Neutrophil (primary cell): ENCODE results near the gene TEFM.
"Not testable (repeated sequence)": the region's sequence is repeated elsewhere in the genome, so short reads cannot be mapped to it uniquely, and the experiment has no call there.

ENCODE experiments used
- H3K27ac ChIP-seq: fragments of 200-600 bp; sonication (generic); 2 replicates; pipeline ENCODE4 v1.5.1; 2016; ENCODE audit warnings: mild to moderate bottlenecking, moderate library complexity
- H3K27me3 ChIP-seq: fragments of 200-600 bp; sonication (generic); 2 replicates; pipeline ENCODE4 v1.6.0; 2016; ENCODE audit warnings: mild to moderate bottlenecking
- H3K36me3 ChIP-seq: fragments of 200-600 bp; sonication (generic); 2 replicates; pipeline ENCODE4 v1.5.1; 2017
- H3K4me1 ChIP-seq, 2 experiments: fragments of 200-600 bp in 1 of 2; sonication (generic) in 1 of 2; 1 replicate in 1 of 2; 2 replicates in 1 of 2; pipeline versions ENCODE4 v1.5.1 to v1.6.1; 2013 to 2016; ENCODE audit warnings: low read depth in 1 of 2, low read length in 1 of 2, mild to moderate bottlenecking in 1 of 2, moderate library complexity in 1 of 2; ENCODE audit not compliant: control insufficient read depth in 1 of 2, insufficient read depth in 1 of 2
- H3K4me3 ChIP-seq, 2 experiments: fragments of 200-600 bp in 1 of 2; sonication (generic) in 1 of 2; 1 replicate in 1 of 2; 2 replicates in 1 of 2; pipeline ENCODE4 v1.5.1; 2013 to 2016; ENCODE audit warnings: low read depth in 1 of 2, low read length in 1 of 2, mild to moderate bottlenecking in 1 of 2, moderate library complexity in 1 of 2
- H3K9me3 ChIP-seq: fragments of 200-600 bp; sonication (generic); 2 replicates; pipeline ENCODE4 v1.5.1; 2016
- TF ChIP-seq, protein P1 (sequence below): fragments of 200-600 bp; sonication (generic); IDR thresholded peaks from 2 replicates; pipeline ENCODE4 v1.5.1; 2016; ENCODE audit warnings: antibody characterized with exemption

Gene TEFM

DNA sequence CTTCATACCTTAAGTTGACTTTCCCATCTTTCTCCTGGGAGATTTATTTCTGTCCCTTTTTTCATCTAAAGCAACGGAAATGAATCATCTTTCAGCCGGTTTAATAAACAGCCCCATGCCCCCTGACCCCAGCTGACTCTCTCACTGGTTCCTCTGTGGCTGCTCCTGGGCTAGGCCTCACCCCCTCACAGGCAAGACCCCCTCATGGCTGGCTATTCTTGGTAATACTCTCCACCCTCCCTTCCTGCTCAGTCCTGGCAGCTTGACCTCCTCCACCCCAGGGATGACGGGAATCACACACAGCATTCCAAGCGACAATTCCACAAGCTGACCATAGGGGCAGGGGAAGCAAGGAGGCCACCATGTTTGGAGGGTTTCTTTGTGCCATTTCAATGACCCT lies 14.2 kb upstream of the TEFM start:
- no peaks in the 10 kb centered on the region for H3K36me3 ChIP-seq
- peaks cover 85% of the 10 kb centered on the region for H3K27me3 ChIP-seq
- H3K27ac ChIP-seq, result no peak overlapping the region
- no peaks in the 10 kb centered on the region for H3K9me3 ChIP-seq
- TF ChIP-seq, protein P1, sequence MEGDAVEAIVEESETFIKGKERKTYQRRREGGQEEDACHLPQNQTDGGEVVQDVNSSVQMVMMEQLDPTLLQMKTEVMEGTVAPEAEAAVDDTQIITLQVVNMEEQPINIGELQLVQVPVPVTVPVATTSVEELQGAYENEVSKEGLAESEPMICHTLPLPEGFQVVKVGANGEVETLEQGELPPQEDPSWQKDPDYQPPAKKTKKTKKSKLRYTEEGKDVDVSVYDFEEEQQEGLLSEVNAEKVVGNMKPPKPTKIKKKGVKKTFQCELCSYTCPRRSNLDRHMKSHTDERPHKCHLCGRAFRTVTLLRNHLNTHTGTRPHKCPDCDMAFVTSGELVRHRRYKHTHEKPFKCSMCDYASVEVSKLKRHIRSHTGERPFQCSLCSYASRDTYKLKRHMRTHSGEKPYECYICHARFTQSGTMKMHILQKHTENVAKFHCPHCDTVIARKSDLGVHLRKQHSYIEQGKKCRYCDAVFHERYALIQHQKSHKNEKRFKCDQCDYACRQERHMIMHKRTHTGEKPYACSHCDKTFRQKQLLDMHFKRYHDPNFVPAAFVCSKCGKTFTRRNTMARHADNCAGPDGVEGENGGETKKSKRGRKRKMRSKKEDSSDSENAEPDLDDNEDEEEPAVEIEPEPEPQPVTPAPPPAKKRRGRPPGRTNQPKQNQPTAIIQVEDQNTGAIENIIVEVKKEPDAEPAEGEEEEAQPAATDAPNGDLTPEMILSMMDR, result no peak
- no peak overlapping the region for H3K4me3 ChIP-seq
- H3K4me1 ChIP-seq, result peaks cover 8 to 16% of the 10 kb centered on the region in 2 experiments

DNA sequence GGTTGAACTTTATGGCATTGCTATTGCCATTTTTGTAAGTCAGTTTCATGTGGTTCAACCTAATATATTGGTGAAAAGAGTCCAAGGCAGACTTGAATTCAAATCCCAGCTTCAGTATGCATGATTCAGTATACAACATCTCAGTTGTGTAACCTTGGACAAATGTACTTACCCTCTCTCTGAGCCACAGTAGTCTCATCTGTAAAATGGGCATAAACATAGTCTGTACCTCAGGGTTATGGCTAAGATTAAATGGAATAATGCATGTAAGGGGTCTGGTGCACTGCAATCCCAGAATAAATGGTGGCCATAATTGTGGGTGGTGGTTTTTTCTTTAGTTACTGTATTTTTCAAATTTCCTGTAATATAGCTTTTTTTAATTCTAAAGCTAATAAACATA lies 11.0 kb upstream of the TEFM start:
- peaks cover 52% of the 10 kb centered on the region for H3K27me3 ChIP-seq

DNA sequence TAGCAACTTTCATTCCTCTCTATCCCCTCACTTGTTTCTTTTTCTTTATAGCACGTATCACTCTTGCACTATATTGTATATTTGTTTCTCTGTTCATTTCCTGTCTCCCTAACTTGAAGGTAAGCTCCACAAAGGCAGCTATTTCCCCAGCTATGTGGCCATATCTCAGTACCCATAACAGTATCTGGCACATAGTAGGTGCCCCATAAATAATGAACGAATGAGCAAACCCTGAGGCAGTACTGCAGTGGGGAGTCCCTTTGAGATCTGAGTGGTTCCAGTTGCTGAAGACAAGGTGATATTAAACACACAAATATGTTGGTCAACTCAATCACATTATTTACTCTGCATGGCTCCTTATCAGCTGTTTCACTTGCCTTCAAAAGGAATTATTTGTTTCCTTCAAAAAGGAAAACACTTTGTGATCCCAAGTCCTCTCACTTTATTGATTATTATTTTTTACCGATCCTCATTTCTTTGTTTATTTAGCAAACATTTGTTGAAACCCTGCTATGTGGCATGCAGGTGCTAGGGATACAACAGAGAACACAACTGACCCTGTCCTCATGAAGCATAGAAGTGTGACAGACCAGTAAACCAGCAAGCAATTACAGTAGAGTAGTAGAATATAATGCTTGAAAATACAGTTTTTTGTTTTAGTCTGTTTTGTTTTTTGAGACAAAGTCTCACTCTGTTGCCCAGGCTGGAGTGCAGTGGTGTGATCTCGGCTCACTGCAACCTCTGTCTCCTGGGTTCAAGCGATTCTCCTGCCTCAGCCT lies 10.0 kb upstream of the TEFM start:
- TF ChIP-seq, protein P1, result no peak
- Histone ChIP-seq H3K4me1 (no peaks in the 10 kb centered on the region), H3K4me3 (no peak overlapping the region), H3K36me3 (no peaks in the 10 kb centered on the region), H3K27ac (no peak overlapping the region), H3K9me3 (no peaks in the 10 kb centered on the region), H3K27me3 (peaks cover 42% of the 10 kb centered on the region)

More for the DNA sequence above, 11.0 kb upstream of the TEFM start:
- H3K4me3 ChIP-seq, result no peak overlapping the region
- H3K36me3 ChIP-seq, result no peaks in the 10 kb centered on the region
- TF ChIP-seq, protein P1, result no peak
- no peak overlapping the region for H3K27ac ChIP-seq
- peaks cover 4 to 10% of the 10 kb centered on the region in 2 experiments for H3K4me1 ChIP-seq
- no peaks in the 10 kb centered on the region for H3K9me3 ChIP-seq

DNA sequence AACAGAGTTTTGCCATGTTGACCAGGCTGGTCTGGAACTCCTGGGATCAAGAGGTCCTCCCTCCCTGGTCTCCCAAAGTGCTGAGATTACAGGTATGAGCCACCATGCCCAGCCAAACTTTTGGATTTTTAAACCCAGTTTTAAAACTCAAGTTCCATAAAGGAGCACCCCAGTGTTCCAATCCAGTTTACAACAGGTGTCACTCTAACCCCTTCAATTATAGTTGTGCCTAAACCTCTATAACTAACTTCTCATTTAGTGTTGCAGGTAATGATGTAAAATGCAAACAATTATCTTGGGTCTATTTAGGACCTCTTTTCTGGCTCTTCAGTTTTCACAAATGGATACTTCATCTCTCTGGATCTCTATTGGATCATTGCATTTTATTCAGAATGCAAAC lies 7.9 kb upstream of the TEFM start:
- H3K36me3 ChIP-seq, result no peaks in the 10 kb centered on the region
- no peaks in the 10 kb centered on the region for H3K9me3 ChIP-seq
- H3K4me1 ChIP-seq, result no peaks in the 10 kb centered on the region
- no peak overlapping the region for H3K27ac ChIP-seq
- TF ChIP-seq, protein P1, result no peak
- no peak overlapping the region for H3K4me3 ChIP-seq
- peaks cover 25% of the 10 kb centered on the region for H3K27me3 ChIP-seq

DNA sequence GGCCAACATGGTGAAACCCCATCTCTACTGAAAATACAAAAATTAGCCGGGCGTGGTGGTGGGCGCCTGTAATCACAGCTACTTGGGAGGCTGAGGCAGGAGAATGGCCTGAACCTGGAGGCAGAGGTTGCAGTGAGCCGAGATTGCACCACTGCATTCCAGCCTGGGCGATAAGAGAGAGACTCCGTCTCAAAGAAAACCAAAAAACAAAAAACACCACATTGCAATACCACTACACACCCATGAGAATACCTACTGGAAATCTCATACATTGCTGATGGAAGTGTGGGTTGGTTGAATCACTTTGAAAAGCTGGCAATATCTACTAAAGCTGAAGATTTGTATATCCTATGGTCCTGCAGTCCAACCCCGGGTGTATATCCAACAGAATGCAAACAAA lies 4.1 kb upstream of the TEFM start:
- H3K9me3 ChIP-seq, H3K27me3 ChIP-seq, H3K4me3 ChIP-seq, H3K27ac ChIP-seq, H3K36me3 ChIP-seq: not testable (repeated sequence)
- H3K4me1 ChIP-seq, result peaks cover 8 to 15% of the 10 kb centered on the region in 2 experiments

DNA sequence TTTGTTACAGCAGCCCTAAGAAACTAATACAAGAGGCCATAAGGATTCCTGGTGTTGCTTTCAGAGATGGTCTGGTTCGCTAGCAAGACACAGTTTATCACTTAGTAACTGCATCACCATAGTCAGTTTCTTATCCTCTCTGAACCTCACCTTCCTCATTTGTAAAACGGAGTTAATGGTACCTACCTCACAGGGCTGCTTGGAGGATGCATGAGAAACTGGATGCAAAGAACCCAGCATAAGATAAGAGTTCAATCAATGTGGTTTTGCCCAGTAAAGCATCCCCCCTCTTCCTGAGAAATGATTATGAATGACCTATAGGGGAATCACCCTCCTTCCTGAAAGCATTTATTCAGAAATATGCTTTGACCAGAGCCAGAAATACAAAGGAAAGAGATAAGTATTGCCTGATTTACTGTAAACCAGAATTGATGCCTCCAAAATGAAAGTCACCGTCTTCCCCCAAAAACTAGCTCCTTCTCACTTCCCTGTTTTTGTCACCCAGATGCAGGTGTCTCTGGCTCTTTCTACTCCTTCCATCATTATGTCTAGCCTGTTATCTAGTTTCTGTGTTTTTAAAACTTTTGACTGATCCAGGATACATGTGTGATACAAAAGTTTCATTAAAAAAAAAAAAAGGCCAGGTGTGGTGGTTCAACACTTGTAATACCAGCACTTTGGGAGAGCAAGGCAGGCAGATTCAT lies 2.8 kb upstream of the TEFM start:
- H3K4me3 ChIP-seq, result no peak overlapping the region
- no peaks in the 10 kb centered on the region for H3K9me3 ChIP-seq
- H3K27me3 ChIP-seq, result no peaks in the 10 kb centered on the region
- no peaks in the 10 kb centered on the region for H3K36me3 ChIP-seq
- peaks cover 8 to 15% of the 10 kb centered on the region in 2 experiments for H3K4me1 ChIP-seq
- TF ChIP-seq, protein P1, result no peak
- no peak overlapping the region for H3K27ac ChIP-seq
